ENCODE measurements around the gene PTPN1. TPM values are rescaled to one million over a fixed set of nuclear protein-coding genes. Genes with fewer than 3 reads are reported as not detected.

Gene PTPN1
- total RNA-seq, 3 donors from 2014 or later (not counting 1 experiment from before 2014, with no cell fraction given) = 52.9 to 64.5 (median 58.3) TPM

DNA sequence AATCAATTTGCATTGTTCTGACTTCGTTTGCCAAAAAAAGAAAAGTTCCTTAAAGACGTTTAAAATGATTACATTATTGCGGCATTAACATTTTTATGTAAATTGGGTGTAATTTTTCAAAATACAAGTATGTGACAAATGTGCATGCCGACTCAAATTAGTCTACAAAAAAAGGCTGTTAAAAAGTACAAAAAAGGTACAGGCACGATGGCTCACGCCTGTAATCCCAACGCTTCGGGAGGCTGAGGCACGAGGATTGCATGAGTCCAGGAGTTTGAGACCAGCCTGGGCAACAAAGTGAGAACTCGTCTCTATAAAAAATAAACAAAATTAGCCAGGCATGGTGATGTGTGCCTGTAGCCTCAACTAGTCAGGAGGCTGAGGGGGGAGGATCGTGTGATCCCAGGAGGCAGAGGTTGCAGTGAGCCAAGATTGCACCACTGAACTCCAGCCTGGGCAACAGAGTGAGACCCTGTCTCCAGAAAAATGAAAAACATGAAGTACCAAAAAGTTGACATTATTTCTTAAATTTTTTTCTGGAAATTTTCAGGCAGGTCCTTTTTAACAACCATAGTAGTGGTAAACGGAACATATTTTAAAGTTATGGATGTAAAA, 90.2 kb downstream of the PTPN1 start:
- H3K36me3 Mint-ChIP-seq = no peaks in the 10 kb centered on the region
- intact Hi-C loops (cut with micrococcal nuclease) = no loop called here

GRCh38 chr20:50601511-50602431, 91.6 kb downstream of the PTPN1 start:
- Mint-ChIP-seq H3K27me3 (ENCODE audit: low read depth in 2 of 2) (peaks cover 3 to 6% of the 10 kb centered on the region in 2 donors), H3K36me3 (no peaks in the 10 kb centered on the region), H3K9me3 (no peaks in the 10 kb centered on the region), H3K27ac (no peak overlapping the region), H3K4me3 (no peak overlapping the region), H3K4me1 (no peaks in the 10 kb centered on the region)
- no peak for TF ChIP-seq CTCF (IDR thresholded peaks at IDR 0.05)
- ATAC-seq (no peak), DNase-seq (no peak)
- intact Hi-C loops (cut with micrococcal nuclease) = no loop called here
- Histone ChIP-seq H3K36me3 (ENCODE audit: control insufficient read depth, insufficient read depth, low read length) (no peaks in the 10 kb centered on the region), H3K4me1 (ENCODE audit: control insufficient read depth, insufficient read depth, low read length) (peaks cover 4% of the 10 kb centered on the region), H3K9me3 (ENCODE audit: control insufficient read depth, insufficient read depth, low read length) (no peaks in the 10 kb centered on the region), H3K27me3 (ENCODE audit: control insufficient read depth, insufficient read depth, low read length) (no peaks in the 10 kb centered on the region), H3K27ac (ENCODE audit: low read length) (no peak overlapping the region), H3K4me3 (ENCODE audit: low read length) (no peak overlapping the region)
- 79% methylated on average over 33 of the region's 33 CpGs for WGBS (ENCODE audit: insufficient coverage)

More for the DNA sequence above, 90.2 kb downstream of the PTPN1 start:
- Mint-ChIP-seq H3K27me3 (ENCODE audit: low read depth in 2 of 2) (peaks cover 3 to 6% of the 10 kb centered on the region in 2 donors), H3K4me3 (no peak overlapping the region), H3K4me1 (no peaks in the 10 kb centered on the region), H3K9me3 (no peaks in the 10 kb centered on the region), H3K27ac (no peak overlapping the region)
- Histone ChIP-seq H3K36me3 (ENCODE audit: control insufficient read depth, insufficient read depth, low read length) (no peaks in the 10 kb centered on the region), H3K27me3 (ENCODE audit: control insufficient read depth, insufficient read depth, low read length) (no peaks in the 10 kb centered on the region), H3K9me3 (ENCODE audit: control insufficient read depth, insufficient read depth, low read length) (no peaks in the 10 kb centered on the region), H3K4me3 (ENCODE audit: low read length) (no peak overlapping the region), H3K4me1 (ENCODE audit: control insufficient read depth, insufficient read depth, low read length) (peaks cover 4% of the 10 kb centered on the region), H3K27ac (ENCODE audit: low read length) (no peak overlapping the region)
- ATAC-seq (no peak), DNase-seq (no peak)
- no peak for TF ChIP-seq CTCF (IDR thresholded peaks at IDR 0.05)
- 83% methylated on average over 12 of the region's 12 CpGs for WGBS (ENCODE audit: insufficient coverage)

DNA sequence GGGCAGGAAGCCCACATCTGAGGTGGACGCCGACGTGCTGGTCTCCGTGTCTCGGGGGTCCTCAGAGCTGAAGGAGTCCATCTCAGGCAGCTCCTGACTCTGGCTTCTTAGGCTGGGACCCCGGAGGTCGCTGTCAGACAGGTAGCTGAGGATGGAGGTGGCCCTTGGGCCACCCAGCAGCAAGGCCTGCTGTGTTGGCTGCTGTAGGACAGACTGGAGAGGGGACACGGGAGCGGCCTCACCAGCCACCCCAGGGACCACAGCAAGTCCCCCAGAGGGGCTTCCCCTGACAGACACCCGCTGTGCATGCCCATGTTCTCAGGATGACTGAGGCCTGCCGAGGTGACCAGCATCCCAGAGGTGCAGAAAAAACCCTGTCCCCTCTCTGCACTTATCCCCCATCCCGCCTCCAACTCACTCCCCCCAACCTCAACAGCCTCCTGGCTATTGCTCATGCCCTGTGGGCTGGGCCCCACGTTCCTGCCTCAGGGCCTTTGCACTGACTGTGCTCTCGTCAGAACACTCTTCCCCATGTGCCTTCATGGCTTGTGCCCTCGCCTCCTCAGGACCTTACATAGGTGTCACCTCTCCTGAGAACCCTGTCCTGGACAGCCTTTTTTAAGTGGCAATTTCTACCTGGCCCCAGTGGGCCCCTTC, 92.4 kb downstream of the PTPN1 start:
- H3K9me3 Mint-ChIP-seq = no peaks in the 10 kb centered on the region
- Histone ChIP-seq H3K4me1 (ENCODE audit: control insufficient read depth, insufficient read depth, low read length) (peaks cover 4% of the 10 kb centered on the region), H3K27me3 (ENCODE audit: control insufficient read depth, insufficient read depth, low read length) (no peaks in the 10 kb centered on the region), H3K9me3 (ENCODE audit: control insufficient read depth, insufficient read depth, low read length) (no peaks in the 10 kb centered on the region), H3K27ac (ENCODE audit: low read length) (no peak overlapping the region), H3K36me3 (ENCODE audit: control insufficient read depth, insufficient read depth, low read length) (no peaks in the 10 kb centered on the region), H3K4me3 (ENCODE audit: low read length) (no peak overlapping the region)
- 89% methylated on average over 15 of the region's 15 CpGs for WGBS (ENCODE audit: insufficient coverage)
- no peak for ATAC-seq
- peaks cover 3 to 6% of the 10 kb centered on the region in 2 donors for H3K27me3 Mint-ChIP-seq (ENCODE audit: low read depth in 2 of 2)
- no peak for DNase-seq
- H3K36me3 Mint-ChIP-seq = no peaks in the 10 kb centered on the region
- H3K4me3 Mint-ChIP-seq = no peak overlapping the region
- intact Hi-C loops (cut with micrococcal nuclease) = no loop called here
- no peak for TF ChIP-seq CTCF (IDR thresholded peaks at IDR 0.05)
- H3K27ac Mint-ChIP-seq = no peak overlapping the region
- no peaks in the 10 kb centered on the region for H3K4me1 Mint-ChIP-seq

All from natural killer cell (primary cell).